Fibroblast of lung (primary cell): Measurements from ENCODE around the gene TBC1D22A. TPM values are rescaled to one million over a fixed set of nuclear protein-coding genes. Genes with fewer than 3 reads are reported as not detected.

Source experiments
- DNase-seq, 2 donors: peaks; one replicate each; pipeline versions ENCODE4 v3.0.0 to v3.0.0-alpha.2; 2010; ENCODE audit warnings: low read depth in 2 of 2
- H2AFZ ChIP-seq: 2 replicates; pipeline ENCODE4 v1.5.1; 2012; ENCODE audit warnings: low read length, control low read depth, inconsistent platforms
- H3K27ac ChIP-seq: 2 replicates; pipeline ENCODE4 v1.5.1; 2011; ENCODE audit warnings: low read length, control low read depth; ENCODE audit not compliant: insufficient read depth
- H3K27me3 ChIP-seq: 2 replicates; pipeline ENCODE4 v1.5.1; 2011; ENCODE audit warnings: mild to moderate bottlenecking, low read length; ENCODE audit not compliant: control insufficient read depth, insufficient read depth
- H3K36me3 ChIP-seq: 2 replicates; pipeline ENCODE4 v1.5.1; 2011; ENCODE audit warnings: low read length; ENCODE audit not compliant: control insufficient read depth, insufficient read depth
- H3K4me1 ChIP-seq: 2 replicates; pipeline ENCODE4 v1.5.1; 2011; ENCODE audit warnings: low read length; ENCODE audit not compliant: control insufficient read depth, insufficient read depth; ENCODE audit errors: extremely low read depth
- H3K4me2 ChIP-seq: 2 replicates; pipeline ENCODE4 v1.5.1; 2011; ENCODE audit warnings: low read length, control low read depth; ENCODE audit not compliant: insufficient read depth; ENCODE audit errors: extremely low read depth
- H3K4me3 ChIP-seq, 4 experiments: fragments of 200-600 bp in 1 of 4; sonication (generic) in 1 of 4; replicated peaks in 1 of 4; 2 replicates each; pipeline ENCODE4 v1.5.1; 2011 to 2016; ENCODE audit warnings: low read length in 4 of 4, low read depth in 3 of 4, mild to moderate bottlenecking in 3 of 4, control low read depth in 2 of 4, inconsistent platforms in 1 of 4, mixed read lengths in 1 of 4; ENCODE audit not compliant: insufficient read depth in 1 of 4; ENCODE audit errors: control extremely low read depth in 1 of 4
- H3K79me2 ChIP-seq: 2 replicates; pipeline ENCODE4 v1.5.1; 2012; ENCODE audit warnings: mild to moderate bottlenecking, low read length, inconsistent platforms; ENCODE audit not compliant: control insufficient read depth, insufficient read depth
- H3K9ac ChIP-seq: 2 replicates; pipeline ENCODE4 v1.5.1; 2011; ENCODE audit warnings: mild to moderate bottlenecking, low read length, control low read depth; ENCODE audit not compliant: insufficient read depth
- H3K9me3 ChIP-seq: 2 replicates; pipeline ENCODE4 v1.5.1; 2012; ENCODE audit warnings: low read depth, low read length; ENCODE audit not compliant: control insufficient read depth, insufficient read depth
- H4K20me1 ChIP-seq: 2 replicates; pipeline ENCODE4 v1.5.1; 2011; ENCODE audit warnings: low read length; ENCODE audit not compliant: control insufficient read depth, insufficient read depth; ENCODE audit errors: extremely low read depth
- EZH2 ChIP-seq: IDR thresholded peaks from 2 replicates; pipeline ENCODE4 v1.5.1; 2012; ENCODE audit warnings: low read length, control low read depth, mild to moderate bottlenecking; ENCODE audit errors: missing control alignments
- polyA plus RNA-seq, 2 donors: library from polyadenylated mRNA; depleted of rRNA in 1 of 2; stranded (reverse) in 1 of 2; unstranded in 1 of 2; fragments of >200 nt; gene quantifications; 2 replicates each; pipeline ENCODE4 v1.2.1, GENCODE V29; 2011 to 2012; ENCODE audit warnings: missing spikeins in 1 of 2
- total RNA-seq: library from RNA; depleted of rRNA; stranded (reverse); fragments of >200 nt; gene quantifications from 2 replicates; pipeline ENCODE4 v1.2.1, GENCODE V29; 2014
- TF ChIP-seq, protein P1 (sequence below), 2 donors: IDR thresholded peaks in 1 of 2; conservative IDR thresholded peaks in 1 of 2; 1 replicate in 1 of 2; 2 replicates in 1 of 2; pipeline ENCODE4 v1.5.1; 2011 to 2012; ENCODE audit warnings: low read length in 2 of 2, control low read depth in 1 of 2, inconsistent platforms in 1 of 2, low read depth in 1 of 2, mild to moderate bottlenecking in 1 of 2

TBC1D22A gene
- total and polyA plus RNA-seq, 2 donors (not counting 1 experiment from before 2014, with no cell fraction given): 11.6 to 17.6 TPM

DNA sequence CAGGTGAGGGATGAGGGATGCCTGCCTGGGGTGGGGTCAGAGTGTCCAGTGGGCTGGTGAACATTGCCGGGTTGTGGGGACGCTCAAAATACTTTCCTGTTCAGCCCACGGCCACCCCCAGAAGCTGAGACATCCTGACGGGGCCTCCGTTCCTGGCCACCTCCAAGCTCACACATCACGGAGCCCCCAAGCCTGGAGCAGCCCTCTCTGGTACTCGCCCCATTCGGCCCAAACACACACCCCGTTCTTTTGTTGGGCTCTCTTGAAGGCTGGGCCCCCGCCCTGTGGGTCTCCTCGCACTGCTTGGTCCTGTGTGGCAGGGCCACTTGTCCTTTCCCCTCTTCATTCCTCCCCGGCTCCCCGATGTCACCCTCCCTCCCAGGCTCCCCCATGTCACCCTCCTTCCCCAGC, 442.6 kb downstream of the TBC1D22A start:
- DNase-seq: no peak
- Histone ChIP-seq H3K4me1 (no peaks in the 10 kb centered on the region), H3K9ac (no peak overlapping the region), H3K36me3 (no peaks in the 10 kb centered on the region), H3K9me3 (no peaks in the 10 kb centered on the region), H3K79me2 (no peaks in the 10 kb centered on the region), H3K4me2 (no peak overlapping the region), H4K20me1 (no peaks in the 10 kb centered on the region), H3K4me3 (no peak overlapping the region), H2AFZ (no peak overlapping the region), H3K27me3 (no peaks in the 10 kb centered on the region), H3K27ac (no peak overlapping the region)
- no peak for TF ChIP-seq EZH2
- TF ChIP-seq, protein P1, sequence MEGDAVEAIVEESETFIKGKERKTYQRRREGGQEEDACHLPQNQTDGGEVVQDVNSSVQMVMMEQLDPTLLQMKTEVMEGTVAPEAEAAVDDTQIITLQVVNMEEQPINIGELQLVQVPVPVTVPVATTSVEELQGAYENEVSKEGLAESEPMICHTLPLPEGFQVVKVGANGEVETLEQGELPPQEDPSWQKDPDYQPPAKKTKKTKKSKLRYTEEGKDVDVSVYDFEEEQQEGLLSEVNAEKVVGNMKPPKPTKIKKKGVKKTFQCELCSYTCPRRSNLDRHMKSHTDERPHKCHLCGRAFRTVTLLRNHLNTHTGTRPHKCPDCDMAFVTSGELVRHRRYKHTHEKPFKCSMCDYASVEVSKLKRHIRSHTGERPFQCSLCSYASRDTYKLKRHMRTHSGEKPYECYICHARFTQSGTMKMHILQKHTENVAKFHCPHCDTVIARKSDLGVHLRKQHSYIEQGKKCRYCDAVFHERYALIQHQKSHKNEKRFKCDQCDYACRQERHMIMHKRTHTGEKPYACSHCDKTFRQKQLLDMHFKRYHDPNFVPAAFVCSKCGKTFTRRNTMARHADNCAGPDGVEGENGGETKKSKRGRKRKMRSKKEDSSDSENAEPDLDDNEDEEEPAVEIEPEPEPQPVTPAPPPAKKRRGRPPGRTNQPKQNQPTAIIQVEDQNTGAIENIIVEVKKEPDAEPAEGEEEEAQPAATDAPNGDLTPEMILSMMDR (conservative IDR thresholded peaks at IDR 0.05 in 1 of 2, IDR thresholded peaks at IDR 0.05 in 1 of 2; ENCODE audit: low read depth in 1 of 2, low read length in 2 of 2): no peak

DNA sequence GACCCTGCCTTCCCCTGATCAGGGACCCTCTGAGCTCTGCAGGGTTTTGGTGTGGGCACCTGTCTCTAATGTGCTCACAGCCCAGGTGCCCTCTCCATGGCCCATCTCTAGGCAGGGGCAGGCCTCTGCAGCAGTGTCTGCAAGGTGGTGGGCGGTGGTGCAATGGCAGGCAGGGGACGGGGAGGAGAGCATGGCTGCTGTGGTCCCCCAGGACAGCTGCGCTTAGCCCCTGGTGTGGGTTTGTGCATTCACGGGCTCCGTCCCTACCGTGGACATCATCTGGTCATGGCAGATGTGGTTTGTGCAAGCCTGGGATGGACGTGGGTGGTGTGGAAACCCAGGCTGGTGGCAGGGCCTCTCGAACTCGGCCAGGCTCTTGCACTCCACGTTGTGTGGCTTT, 443.1 kb downstream of the TBC1D22A start:
- Histone ChIP-seq H4K20me1 (no peaks in the 10 kb centered on the region), H3K4me3 (no peak overlapping the region), H3K9me3 (no peaks in the 10 kb centered on the region), H3K36me3 (no peaks in the 10 kb centered on the region), H3K27me3 (no peaks in the 10 kb centered on the region), H3K4me1 (no peaks in the 10 kb centered on the region), H3K9ac (no peak overlapping the region), H3K79me2 (no peaks in the 10 kb centered on the region), H2AFZ (no peak overlapping the region), H3K27ac (no peak overlapping the region), H3K4me2 (no peak overlapping the region)
- DNase-seq: no peak
- no peak for TF ChIP-seq EZH2
- TF ChIP-seq, protein P1 (conservative IDR thresholded peaks at IDR 0.05 in 1 of 2, IDR thresholded peaks at IDR 0.05 in 1 of 2; ENCODE audit: low read depth in 1 of 2, low read length in 2 of 2): no peak

DNA sequence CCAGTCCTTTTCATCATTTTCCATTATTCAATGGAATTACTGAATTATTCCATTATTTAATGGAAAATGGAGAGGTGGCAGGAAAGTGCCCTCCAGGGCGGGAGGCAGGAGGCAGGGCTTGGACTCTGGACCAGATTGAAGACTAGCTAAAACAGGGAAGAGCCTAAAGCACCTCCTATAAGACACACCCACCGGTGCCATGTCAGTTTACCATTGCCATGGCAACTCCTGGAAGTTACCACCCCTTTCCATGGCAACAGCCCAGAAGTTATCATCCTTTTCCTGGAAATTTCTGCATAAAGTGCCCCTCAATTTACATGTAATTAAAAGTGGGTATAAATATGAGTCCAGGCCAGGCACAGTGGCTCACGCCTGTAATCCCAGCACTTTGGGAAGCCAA, 443.7 kb downstream of the TBC1D22A start:
- no peak overlapping the region for H3K4me2 ChIP-seq
- no peak overlapping the region for H3K4me3 ChIP-seq
- no peak overlapping the region for H2AFZ ChIP-seq
- H3K27ac ChIP-seq: no peak overlapping the region
- H3K36me3 ChIP-seq: no peaks in the 10 kb centered on the region
- H3K9ac ChIP-seq: no peak overlapping the region
- no peaks in the 10 kb centered on the region for H3K27me3 ChIP-seq
- H3K9me3 ChIP-seq: no peaks in the 10 kb centered on the region
- H3K4me1 ChIP-seq: no peaks in the 10 kb centered on the region
- H4K20me1 ChIP-seq: no peaks in the 10 kb centered on the region
- DNase-seq: no peak
- no peak for TF ChIP-seq EZH2
- TF ChIP-seq, protein P1 (conservative IDR thresholded peaks at IDR 0.05 in 1 of 2, IDR thresholded peaks at IDR 0.05 in 1 of 2; ENCODE audit: low read depth in 1 of 2, low read length in 2 of 2): no peak
- H3K79me2 ChIP-seq: no peaks in the 10 kb centered on the region
